H1 (cell line): ENCODE results near the gene FAM98C. TPM values are rescaled to one million over a fixed set of nuclear protein-coding genes. Genes with fewer than 3 reads are reported as not detected.

Experiments used
- CTCF ChIA-PET: fragments of 300-600 bp; sonication (Branson Sonifier 250); formaldehyde crosslinking; loops from one replicate; lab custom pipeline; 2021; ENCODE audit not compliant: partially characterized antibody; lab: Charles Lee
- POLR2A ChIA-PET: fragments of 300-600 bp; sonication (Branson Sonifier 250); formaldehyde crosslinking; loops from one replicate; lab custom pipeline; 2021; ENCODE audit warnings: inconsistent platforms; ENCODE audit not compliant: partially characterized antibody; lab: Charles Lee
- DNase-seq, 2 experiments: peaks; one replicate each; pipeline versions ENCODE4 v3.0.0 to v3.0.0-alpha.2; 2010 to 2022; ENCODE audit warnings: low spot score in 2 of 2, low read depth in 1 of 2, mixed read lengths in 1 of 2
- FAIRE-seq: peaks from 2 replicates; lab custom pipeline; 2011; peaks lifted over from hg19 to GRCh38; lab: Jason Lieb, UNC
- H2AFZ ChIP-seq: 2 replicates; pipeline ENCODE4 v1.8.1; 2012; ENCODE audit warnings: low read length, inconsistent platforms
- H2AK5ac ChIP-seq: 2 replicates; pipeline ENCODE4 v1.6.1; 2013; ENCODE audit warnings: low read depth, low read length
- H2BK120ac ChIP-seq: replicated peaks from 2 replicates; pipeline ENCODE3; 2013; ENCODE audit warnings: low read depth, low read length, inconsistent platforms
- H2BK12ac ChIP-seq: 2 replicates; pipeline ENCODE4 v1.6.1; 2013; ENCODE audit warnings: low read depth, low read length
- H2BK15ac ChIP-seq: 2 replicates; pipeline ENCODE4 v1.6.1; 2013; ENCODE audit warnings: low read length
- H2BK20ac ChIP-seq: 2 replicates; pipeline ENCODE4 v1.6.1; 2013; ENCODE audit warnings: low read length
- H2BK5ac ChIP-seq: 2 replicates; pipeline ENCODE4 v1.6.1; 2013; ENCODE audit warnings: low read depth, low read length
- H3K14ac ChIP-seq: 2 replicates; pipeline ENCODE4 v1.6.1; 2013; ENCODE audit warnings: inconsistent platforms; ENCODE audit not compliant: insufficient read length
- H3K18ac ChIP-seq: 2 replicates; pipeline ENCODE4 v1.6.1; 2013; ENCODE audit warnings: low read length; ENCODE audit errors: extremely low read depth
- H3K23ac ChIP-seq: 2 replicates; pipeline ENCODE4 v1.6.1; 2013; ENCODE audit warnings: inconsistent platforms; ENCODE audit not compliant: insufficient read length
- H3K23me2 ChIP-seq: 2 replicates; pipeline ENCODE4 v1.6.1; 2013; ENCODE audit warnings: low read depth, low read length
- H3K27ac ChIP-seq: 2 replicates; pipeline ENCODE4 v1.6.1; 2011; ENCODE audit warnings: low read depth, low read length, inconsistent platforms
- H3K27me3 ChIP-seq, 4 experiments: replicated peaks in 1 of 4; 1 replicate in 1 of 4; 2 replicates in 3 of 4; pipeline versions ENCODE4 v1.6.1 to v1.8.1; 2011 to 2013; ENCODE audit warnings: low read length in 3 of 4, mild to moderate bottlenecking in 3 of 4, inconsistent platforms in 2 of 4, mixed read lengths in 2 of 4, moderate library complexity in 1 of 4; ENCODE audit not compliant: control insufficient read depth in 3 of 4, insufficient read depth in 3 of 4; ENCODE audit errors: extremely low read depth in 1 of 4
- H3K36me3 ChIP-seq, 4 experiments: 2 replicates each; pipeline versions ENCODE4 v1.6.1 to v1.8.1; 2011 to 2013; ENCODE audit warnings: mild to moderate bottlenecking in 4 of 4, low read length in 3 of 4, moderate library complexity in 2 of 4, control low read depth in 1 of 4, inconsistent platforms in 1 of 4; ENCODE audit not compliant: insufficient read depth in 4 of 4, control insufficient read depth in 2 of 4
- H3K4ac ChIP-seq: replicated peaks from 2 replicates; pipeline ENCODE3; 2013; ENCODE audit warnings: low read length, low read depth, mixed read lengths, inconsistent platforms; ENCODE audit not compliant: insufficient read length
- H3K4me1 ChIP-seq, 4 experiments: replicated peaks in 1 of 4; 1 replicate in 1 of 4; 2 replicates in 3 of 4; pipeline versions ENCODE4 v1.6.1 to v1.8.1; 2011 to 2013; ENCODE audit warnings: low read length in 3 of 4, inconsistent platforms in 2 of 4, mixed read lengths in 1 of 4; ENCODE audit not compliant: insufficient read depth in 4 of 4, control insufficient read depth in 3 of 4
- H3K4me2 ChIP-seq, 2 experiments: 2 replicates each; pipeline versions ENCODE4 v1.6.1 to v1.8.1; 2011 to 2013; ENCODE audit warnings: low read depth in 2 of 2, low read length in 2 of 2, control low read depth in 1 of 2, inconsistent platforms in 1 of 2, mild to moderate bottlenecking in 1 of 2; ENCODE audit not compliant: insufficient read depth in 1 of 2
- H3K4me3 ChIP-seq, 4 experiments: fragments of 200-600, 300-600 bp in 1 of 4; sonication (generic), shearing (Covaris generic), sonication (Bioruptor Twin) in 1 of 4; 2 replicates each; pipeline versions ENCODE4 v1.5.1 to v1.8.1; 2011 to 2016; ENCODE audit warnings: low read length in 4 of 4, low read depth in 3 of 4, control low read depth in 2 of 4, inconsistent platforms in 2 of 4, mild to moderate bottlenecking in 2 of 4, mixed read lengths in 1 of 4, moderate library complexity in 1 of 4; ENCODE audit not compliant: insufficient read depth in 2 of 4; ENCODE audit errors: extremely low read depth in 1 of 4
- H3K56ac ChIP-seq: replicated peaks from 2 replicates; pipeline ENCODE3; 2013; ENCODE audit warnings: low read depth, mild to moderate bottlenecking, mixed read lengths, low read length, inconsistent platforms; ENCODE audit not compliant: insufficient read length
- H3K79me1 ChIP-seq: 2 replicates; pipeline ENCODE4 v1.6.1; 2013; ENCODE audit warnings: low read depth, low read length, control low read depth
- H3K79me2 ChIP-seq, 2 experiments: 2 replicates each; pipeline versions ENCODE4 v1.6.1 to v1.8.1; 2012 to 2013; ENCODE audit warnings: low read length in 2 of 2, mild to moderate bottlenecking in 2 of 2, inconsistent platforms in 1 of 2; ENCODE audit not compliant: insufficient read depth in 2 of 2, control insufficient read depth in 1 of 2
- H3K9ac ChIP-seq, 4 experiments: replicated peaks in 1 of 4; 1 replicate in 1 of 4; 2 replicates in 3 of 4; pipeline versions ENCODE4 v1.6.1 to v1.8.1; 2011 to 2013; ENCODE audit warnings: low read depth in 3 of 4, low read length in 3 of 4, control low read depth in 2 of 4, mild to moderate bottlenecking in 2 of 4, moderate library complexity in 2 of 4, inconsistent platforms in 1 of 4; ENCODE audit errors: extremely low read depth in 1 of 4
- H3K9me3 ChIP-seq, 2 experiments: 2 replicates each; pipeline versions ENCODE4 v1.6.1 to v1.8.1; 2012 to 2013; ENCODE audit warnings: mild to moderate bottlenecking in 2 of 2, moderate library complexity in 2 of 2, control low read depth in 1 of 2, inconsistent platforms in 1 of 2, low read depth in 1 of 2, low read length in 1 of 2, mixed read lengths in 1 of 2; ENCODE audit not compliant: insufficient read depth in 2 of 2
- H4K20me1 ChIP-seq, 2 experiments: replicated peaks in 1 of 2; 2 replicates each; pipeline versions ENCODE3 to v1.8.1; 2011 to 2013; ENCODE audit warnings: inconsistent platforms in 2 of 2, low read length in 2 of 2, mild to moderate bottlenecking in 1 of 2; ENCODE audit not compliant: insufficient read depth in 2 of 2, control insufficient read depth in 1 of 2
- H4K5ac ChIP-seq: 2 replicates; pipeline ENCODE4 v1.6.1; 2013; ENCODE audit warnings: low read length, low read depth, mixed read lengths, inconsistent platforms; ENCODE audit not compliant: insufficient read length
- H4K8ac ChIP-seq: 2 replicates; pipeline ENCODE4 v1.8.0; 2013; ENCODE audit warnings: mild to moderate bottlenecking, moderate library complexity, low read length, inconsistent platforms; ENCODE audit not compliant: insufficient read depth; ENCODE audit errors: extremely low read depth
- H4K91ac ChIP-seq: replicated peaks from 2 replicates; pipeline ENCODE3; 2013; ENCODE audit warnings: low read length, mixed read lengths, inconsistent platforms; ENCODE audit not compliant: insufficient read length
- GABPA ChIP-seq: IDR thresholded peaks from 2 replicates; pipeline ENCODE4 v1.6.1; 2011; ENCODE audit warnings: mild to moderate bottlenecking, low read length, moderate library complexity, borderline replicate concordance; ENCODE audit not compliant: insufficient read depth
- SIN3A ChIP-seq, 2 experiments: IDR thresholded peaks in 1 of 2; conservative IDR thresholded peaks in 1 of 2; 2 replicates each; pipeline ENCODE4 v1.6.1; 2011 to 2012; ENCODE audit warnings: low read length in 2 of 2, improper control_type of control experiment in 1 of 2, low read depth in 1 of 2, mild to moderate bottlenecking in 1 of 2
- SP4 ChIP-seq: IDR thresholded peaks from 2 replicates; pipeline ENCODE4 v1.6.1; 2012; ENCODE audit warnings: low read length, inconsistent platforms
- TEAD4 ChIP-seq: IDR thresholded peaks from 2 replicates; pipeline ENCODE4 v1.6.1; 2012; ENCODE audit warnings: low read depth, low read length, inconsistent platforms, mixed read lengths
- WGBS, 2 experiments: shearing (Covaris generic) in 1 of 2; methylation state at CpG; one replicate each; pipeline versions ENCODE4 v1.1.6 to v1.1.7; 2013 to 2015; ENCODE audit warnings: low lambda C conversion rate in 2 of 2, mixed read lengths in 2 of 2, inconsistent platforms in 1 of 2, low coverage in 1 of 2, missing lambda C conversion rate in 1 of 2; ENCODE audit not compliant: insufficient replicate concordance in 2 of 2, insufficient coverage in 1 of 2, insufficient read length in 1 of 2; ENCODE audit errors: extremely low coverage in 1 of 2, missing lambda C conversion rate in 1 of 2; 5-methylcytosine and 5-hydroxymethylcytosine counted together
- polyA plus RNA-seq, 7 experiments: library from polyadenylated mRNA; depleted of rRNA in 3 of 7; stranded (reverse) in 5 of 7; unstranded in 2 of 7; fragments of >200 nt in 5 of 7; fragments of 200-250 nt in 2 of 7; gene quantifications; 1 replicate in 5 of 7; 2 replicates in 1 of 7; 4 replicates in 1 of 7; pipeline versions ENCODE4 v1.2.1 to v1.2.3, GENCODE V29; 2011 to 2013; ENCODE audit warnings: missing spikeins in 2 of 7, mixed read lengths in 2 of 7
- total RNA-seq: library from RNA; stranded (reverse); fragmentation: NEBNext Ultra II Directional; extraction: Animal tissue kit (Norgen Biotek cat#: 25700); gene quantifications from 2 replicates; pipeline ENCODE4 v1.2.1, GENCODE V29; 2021

FAM98C gene
- total and polyA plus RNA-seq, 2 of the 8 experiments (the other 6 are each of a cell fraction or from before 2014, with no cell fraction given) = 6.1 to 9.4 TPM

- WGBS, 2 experiments = 15% methylated on average over 18 of the region's 18 CpGs; no CpG with 5 or more reads in 1 of the 2 experiments
- TF ChIP-seq SIN3A (conservative IDR thresholded peaks at IDR 0.05 in 1 of 2, IDR thresholded peaks at IDR 0.05 in 1 of 2; ENCODE audit: low read depth in 1 of 2, low read length in 2 of 2) (peak; percentile 86 to 94; a peak in 2 of 4 replicates), SP4 (no peak), GABPA (no peak), TEAD4 (no peak)
Observed at GRCh38 chr19:38402623-38402966, 298 bp upstream of the FAM98C start.

More at GRCh38 chr19:38402623-38402966, 298 bp upstream of the FAM98C start:
- peaks cover 5% of the 10 kb centered on the region; the same call in 1 of the 2 replicates for H3K23me2 ChIP-seq
- POLR2A ChIA-PET = interaction anchor here (0.8 to 6.1 kb wide), 14 partner anchors 13 to 528 kb away, joined by 3 to 38 read pairs (median 4); partner anchors contain the start of genes GGN, MRPS12, SARS2 and SPRED3
- H2BK5ac ChIP-seq = no peak overlapping the region
- H3K56ac ChIP-seq = no peak overlapping the region
- H2AFZ ChIP-seq = peak overlapping the region; percentile 40; the same call in 1 of the 2 replicates
- FAIRE-seq (no peak), DNase-seq (no peak)
- no peak overlapping the region for H3K18ac ChIP-seq
- H3K4me1 ChIP-seq = no peaks in the 10 kb centered on the region; a peak in 2 of 7 replicates
- H4K91ac ChIP-seq = no peak overlapping the region
- no peak overlapping the region for H3K23ac ChIP-seq
- H3K27me3 ChIP-seq = peaks cover 2 to 42% (median 34%) of the 10 kb centered on the region in 4 experiments
- H3K9ac ChIP-seq = no peak overlapping the region
- H3K4me3 ChIP-seq = peak overlapping the region in 2 of 4 experiments; percentile 18 to 52; a peak in 4 of 8 replicates
- no peaks in the 10 kb centered on the region for H3K79me2 ChIP-seq
- H3K4ac ChIP-seq = no peak overlapping the region
- H2BK12ac ChIP-seq = no peak overlapping the region
- peak overlapping the region; percentile 46 to 59; a peak in 3 of 4 replicates for H3K4me2 ChIP-seq
- no peak overlapping the region for H2AK5ac ChIP-seq
- no peaks in the 10 kb centered on the region for H3K79me1 ChIP-seq
- H2BK20ac ChIP-seq = no peak overlapping the region
- H3K27ac ChIP-seq = no peak overlapping the region
- no peaks in the 10 kb centered on the region for H3K9me3 ChIP-seq
- H3K36me3 ChIP-seq = no peaks in the 10 kb centered on the region
- H4K20me1 ChIP-seq = no peaks in the 10 kb centered on the region
- H4K5ac ChIP-seq = no peak overlapping the region
- no peak overlapping the region for H2BK120ac ChIP-seq
- no peak overlapping the region for H2BK15ac ChIP-seq
- no peak overlapping the region for H3K14ac ChIP-seq
- peak overlapping the region; percentile 65; the same call in 1 of the 2 replicates for H4K8ac ChIP-seq
- CTCF ChIA-PET = interaction anchor here (0.6 to 4.2 kb wide), 38 partner anchors 9 to 575 kb away, joined by 3 to 35 read pairs (median 5); partner anchors contain the start of genes MAP4K1 and RASGRP4
